GM21367 (cell line): ENCODE data around the gene PKD1L1.
A peak's percentile ranks its signal among the peaks of the same experiment; 100 is the strongest.
"Not testable (repeated sequence)": the region's sequence is repeated elsewhere in the genome, so short reads cannot be mapped to it uniquely, and the experiment has no call there.

Experiments
- ATAC-seq: cut with Tn5 transposase; IDR thresholded peaks from one replicate; pipeline ENCODE4 v1.9.1; 2021; ENCODE audit not compliant: unreplicated experiment

The PKD1L1 gene

GRCh38 chr7:47939425-47940036 lies 8.7 kb downstream of the PKD1L1 start:
- ATAC-seq = no peak

- no peak for ATAC-seq
Measured at GRCh38 chr7:47938574-47939165, 9.6 kb downstream of the PKD1L1 start.

- ATAC-seq = peak; percentile 63
Measured at GRCh38 chr7:47937711-47938573, 10.3 kb downstream of the PKD1L1 start.

- ATAC-seq = peak; percentile 93
Measured at GRCh38 chr7:47937065-47937687, 11.1 kb downstream of the PKD1L1 start.

GRCh38 chr7:47936323-47936722 lies 11.9 kb downstream of the PKD1L1 start:
- no peak for ATAC-seq

- no peak for ATAC-seq
Measured at GRCh38 chr7:47935336-47935735, 12.9 kb downstream of the PKD1L1 start.

GRCh38 chr7:47934831-47935230 lies 13.4 kb downstream of the PKD1L1 start:
- no peak for ATAC-seq

GRCh38 chr7:47933215-47933614 lies 15.1 kb downstream of the PKD1L1 start:
- no peak for ATAC-seq

GRCh38 chr7:47932466-47933037 lies 15.7 kb downstream of the PKD1L1 start:
- no peak for ATAC-seq

- no peak for ATAC-seq
Measured at GRCh38 chr7:47932016-47932415, 16.2 kb downstream of the PKD1L1 start.

GRCh38 chr7:47931005-47932004 lies 17.0 kb downstream of the PKD1L1 start:
- ATAC-seq = no peak

GRCh38 chr7:47924266-47924665 lies 24.0 kb downstream of the PKD1L1 start:
- ATAC-seq = no peak

GRCh38 chr7:47923081-47923875 lies 25.0 kb downstream of the PKD1L1 start:
- ATAC-seq = not testable (repeated sequence)

- not testable (repeated sequence) for ATAC-seq
Measured at GRCh38 chr7:47916514-47916913, 31.8 kb downstream of the PKD1L1 start.

GRCh38 chr7:47915616-47915976 lies 32.7 kb downstream of the PKD1L1 start:
- no peak for ATAC-seq

GRCh38 chr7:47914717-47915615 lies 33.3 kb downstream of the PKD1L1 start:
- ATAC-seq = no peak

GRCh38 chr7:47912332-47912731 lies 35.9 kb downstream of the PKD1L1 start:
- ATAC-seq = no peak

GRCh38 chr7:47908720-47909119 lies 39.5 kb downstream of the PKD1L1 start:
- no peak for ATAC-seq
